Endothelial cell of hepatic sinusoid (primary cell): Measurements from ENCODE around the gene METTL6.
"Not testable (repeated sequence)": the region's sequence is repeated elsewhere in the genome, so short reads cannot be mapped to it uniquely, and the experiment has no call there.

Experiments
- in situ Hi-C: cut with HindIII; loops from 2 replicates; pipeline ENCODE4 v1.10.0; 2017; ENCODE audit warnings: low sequenced_read_pairs

Gene METTL6

DNA sequence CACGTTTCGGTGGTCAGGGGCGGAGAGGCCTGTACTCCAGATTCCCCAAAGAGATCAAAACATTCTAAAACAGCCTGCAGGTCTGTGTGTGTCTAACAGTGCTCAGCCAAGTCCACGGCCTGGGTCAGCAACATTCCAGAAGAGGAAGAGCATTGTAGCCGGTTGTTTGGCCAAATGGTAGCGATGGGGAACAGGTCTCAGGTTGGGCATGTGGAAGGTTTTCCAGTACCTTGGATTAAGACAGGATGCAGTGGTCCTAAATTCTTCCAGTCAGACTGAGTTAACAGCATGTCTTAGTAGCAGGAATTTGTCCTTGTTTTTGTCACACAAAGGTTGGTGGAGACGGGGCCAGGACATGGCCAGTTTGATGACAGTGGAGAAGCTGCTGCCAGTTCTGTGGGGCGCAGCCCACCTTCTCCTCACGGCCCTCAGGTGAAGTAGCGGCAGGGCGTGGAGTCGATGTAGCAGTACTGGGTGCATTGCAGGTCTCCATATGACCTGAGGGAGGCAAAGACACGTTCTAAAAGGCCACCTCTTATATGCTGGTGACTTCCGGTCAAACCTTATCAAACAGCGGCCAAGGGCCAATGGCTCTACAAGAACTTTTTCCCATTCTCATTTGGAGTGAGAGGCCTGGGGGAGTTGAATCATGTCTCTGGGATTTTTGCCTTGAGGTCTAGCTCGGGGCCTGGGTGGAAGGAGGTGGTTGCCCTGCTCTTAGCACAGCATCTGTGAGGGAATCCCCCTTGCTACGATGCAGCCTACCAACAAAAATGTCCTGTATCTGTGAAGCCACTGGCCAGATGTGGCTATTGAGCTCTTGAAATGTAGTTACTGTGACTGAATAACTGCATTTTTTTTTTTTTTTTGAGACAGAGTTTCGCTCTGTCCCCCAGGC, 24.1 kb upstream of the METTL6 start:
- in situ Hi-C loops: no loop called here

DNA sequence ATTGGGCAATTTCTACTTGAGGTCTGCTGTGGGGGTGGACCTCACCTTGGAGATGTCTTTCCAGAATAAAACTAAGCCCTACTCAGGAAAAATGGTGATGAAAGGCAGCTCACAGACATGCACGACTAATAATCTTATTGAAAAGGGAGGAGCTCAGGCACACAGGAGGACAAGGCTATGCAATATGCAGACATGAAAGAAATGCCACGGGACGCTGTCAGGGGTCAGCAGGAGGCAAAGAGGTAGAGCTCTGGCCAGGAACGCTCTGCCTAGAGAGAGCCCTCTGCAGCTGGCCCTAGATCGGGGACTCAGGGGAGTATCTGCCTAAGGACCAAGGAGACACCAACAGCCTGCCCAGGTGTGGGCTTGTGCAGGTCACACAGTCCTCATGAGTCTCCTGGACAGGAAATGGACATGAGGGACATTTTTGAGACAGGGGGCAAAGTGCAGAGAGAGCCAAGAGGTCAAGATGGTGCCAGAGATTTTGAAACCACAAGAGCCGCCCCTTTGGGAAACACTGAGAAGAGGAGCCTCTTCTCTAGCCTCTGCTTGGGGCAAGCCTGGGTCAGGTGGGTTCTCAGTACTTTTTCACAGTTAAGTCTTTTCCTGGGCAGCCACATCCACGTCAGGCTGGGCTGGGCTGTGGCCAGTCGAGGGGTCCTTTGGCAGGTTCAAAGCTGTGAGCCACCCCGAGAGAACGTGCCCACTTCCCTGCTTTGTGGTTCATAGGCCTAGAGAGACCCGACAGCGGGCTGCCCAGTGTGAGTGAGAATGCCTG, 23.3 kb upstream of the METTL6 start:
- in situ Hi-C loops: no loop called here

DNA sequence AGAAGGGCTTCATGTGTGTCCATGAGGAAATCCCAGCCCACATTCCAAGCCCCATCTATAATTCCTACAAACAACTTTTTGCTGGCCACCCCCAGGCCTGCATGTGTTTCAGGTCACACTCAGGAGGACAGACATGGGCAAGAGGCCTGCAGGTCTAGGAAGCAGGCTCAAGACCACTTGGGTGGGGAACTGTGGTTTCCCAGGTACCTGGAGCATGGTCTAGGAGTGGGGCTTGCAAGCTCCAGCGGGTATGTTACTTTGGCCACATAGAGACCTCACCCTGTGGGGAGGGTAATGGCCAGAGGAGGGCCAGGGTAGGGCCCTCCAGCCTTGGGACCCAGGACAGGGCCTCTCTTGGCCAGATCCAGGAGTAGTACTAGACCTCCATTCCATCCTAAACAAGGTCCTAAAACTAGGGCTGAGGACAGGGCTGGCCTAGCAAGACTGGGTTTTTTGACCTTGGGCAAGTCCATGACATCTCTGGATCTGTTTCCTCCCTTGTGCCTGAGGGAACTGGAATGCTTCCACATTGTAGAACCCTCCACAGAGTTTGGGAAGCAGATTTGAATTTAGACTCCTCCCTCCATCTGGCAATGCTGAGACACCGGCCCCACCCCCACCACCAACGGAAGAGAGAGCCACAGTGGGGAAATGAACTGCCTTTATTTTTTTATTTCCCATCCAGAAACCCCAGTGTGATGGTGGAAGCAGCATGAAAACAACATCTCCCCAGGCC, 22.3 kb upstream of the METTL6 start:
- in situ Hi-C loops: loop anchor here (25.0 kb wide), 1 partner anchor 112 kb away; the partner anchor contains the start of gene SH3BP5

DNA sequence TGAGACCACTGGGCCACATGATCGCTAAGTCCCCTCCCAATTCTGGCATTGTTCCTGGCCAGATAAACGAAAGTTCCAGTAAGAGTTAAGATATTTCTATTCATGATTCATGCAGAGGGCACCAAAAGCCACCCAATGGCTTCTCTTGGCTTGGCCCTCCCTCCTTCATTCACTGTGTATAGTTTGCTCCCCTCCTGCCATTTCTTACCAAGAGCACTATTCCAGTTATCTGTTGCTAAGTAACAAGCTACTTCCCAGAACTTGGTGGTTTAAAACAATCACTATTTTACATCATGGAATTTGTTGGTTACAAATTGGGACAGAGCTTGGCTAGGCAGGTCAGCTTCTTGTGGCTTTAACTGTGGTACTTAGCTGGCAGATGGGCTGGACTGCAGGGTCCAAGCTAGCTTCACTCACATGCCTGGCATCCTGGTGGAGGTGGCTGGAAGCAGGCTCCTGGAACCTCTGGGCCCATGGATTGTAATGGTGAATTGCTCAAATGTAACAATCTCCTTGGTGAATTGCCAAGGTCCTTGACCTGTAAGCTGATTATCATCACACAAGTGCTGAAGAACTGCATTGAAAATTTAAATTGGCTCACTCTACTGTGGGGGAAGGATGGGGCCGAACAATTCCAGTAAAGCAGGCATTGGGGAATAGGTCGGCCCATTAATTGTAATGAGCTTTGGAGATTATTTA, 16.6 kb upstream of the METTL6 start:
- in situ Hi-C loops: loop anchor here (25.0 kb wide), 1 partner anchor 107 kb away; the partner anchor contains the start of gene SH3BP5

DNA sequence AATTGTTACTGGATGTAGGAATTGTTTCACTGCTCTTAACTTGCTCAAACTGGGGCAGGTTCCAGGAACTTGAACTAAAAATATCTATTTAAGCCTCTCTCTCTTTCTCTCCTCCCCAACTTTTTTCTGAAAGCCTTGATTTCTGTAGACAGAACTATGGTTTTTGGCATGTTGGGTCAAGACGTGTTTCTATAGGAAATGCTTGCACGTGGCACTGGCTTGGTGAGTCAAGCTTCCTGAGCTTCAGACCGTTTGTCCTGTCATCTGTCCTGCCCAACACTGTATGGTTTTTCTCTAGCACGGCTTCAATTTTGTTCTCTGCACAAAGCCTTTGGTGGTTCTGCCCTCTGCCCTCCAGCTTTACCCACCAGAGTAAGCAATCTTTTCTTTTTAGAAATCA, 13.5 kb upstream of the METTL6 start:
- in situ Hi-C loops: loop anchor here (25.0 kb wide), 1 partner anchor 104 kb away; the partner anchor contains the start of gene SH3BP5

DNA sequence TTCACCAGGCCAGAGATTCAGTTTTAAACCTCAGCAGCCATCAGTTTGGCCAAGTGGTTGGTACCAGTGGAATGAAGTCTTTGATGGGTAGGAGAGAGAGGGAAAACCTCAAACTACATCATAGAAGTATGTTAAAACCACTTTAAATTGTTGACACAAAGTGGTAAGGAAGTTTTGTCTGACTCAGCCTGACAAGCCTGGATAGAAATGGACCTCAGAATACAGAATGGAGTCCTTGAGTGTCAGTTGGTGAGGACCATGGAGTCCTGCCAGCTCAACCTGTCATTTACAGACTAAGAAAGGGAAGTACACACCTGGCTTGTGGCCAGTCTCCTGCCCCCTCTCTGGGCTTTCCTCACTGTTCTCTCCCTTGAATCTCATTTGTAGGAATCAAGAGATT, 12.1 kb upstream of the METTL6 start:
- in situ Hi-C loops: loop anchor here (25.0 kb wide), 1 partner anchor 102 kb away; the partner anchor contains the start of gene SH3BP5

DNA sequence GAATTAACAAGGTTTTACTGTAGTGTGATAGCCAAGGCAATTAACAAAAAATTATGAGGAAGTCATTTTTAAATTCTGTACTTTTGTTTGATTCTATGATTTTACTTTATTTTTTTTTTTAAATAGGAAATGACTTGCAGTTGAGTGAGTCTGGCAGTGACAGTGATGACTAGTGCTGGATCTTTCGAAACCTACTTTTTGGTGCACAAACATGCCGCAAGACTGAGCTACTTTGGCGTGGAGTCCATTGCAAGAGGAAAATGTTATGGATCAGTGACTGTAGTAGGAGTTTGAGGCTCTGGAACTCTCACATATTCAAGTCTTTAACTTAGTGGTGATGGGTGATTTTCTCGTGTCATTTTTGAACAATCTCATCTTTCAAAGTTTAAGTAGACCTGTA, 11.6 kb upstream of the METTL6 start:
- in situ Hi-C loops: loop anchor here (25.0 kb wide), 1 partner anchor 102 kb away; the partner anchor contains the start of gene SH3BP5

DNA sequence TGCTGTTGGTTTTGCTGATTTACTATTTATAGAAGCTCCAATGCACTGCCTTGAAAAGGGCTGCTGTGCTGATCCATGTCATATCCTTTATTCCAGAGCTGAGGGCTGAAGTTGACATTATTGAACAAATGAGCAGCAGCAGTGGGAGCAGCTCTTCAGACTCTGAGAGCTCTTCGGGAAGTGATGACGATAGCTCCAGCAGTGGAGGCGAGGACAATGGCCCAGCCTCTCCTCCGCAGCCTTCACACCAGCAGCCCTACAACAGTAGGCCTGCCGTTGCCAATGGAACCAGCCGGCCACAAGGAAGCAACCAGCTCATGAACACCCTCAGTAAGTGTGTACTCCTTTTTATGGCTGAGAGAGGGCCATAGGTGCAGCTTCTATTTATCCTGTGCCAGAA, 8.9 kb upstream of the METTL6 start:
- in situ Hi-C loops: loop anchor here (25.0 kb wide), 1 partner anchor 99 kb away; the partner anchor contains the start of gene SH3BP5

DNA sequence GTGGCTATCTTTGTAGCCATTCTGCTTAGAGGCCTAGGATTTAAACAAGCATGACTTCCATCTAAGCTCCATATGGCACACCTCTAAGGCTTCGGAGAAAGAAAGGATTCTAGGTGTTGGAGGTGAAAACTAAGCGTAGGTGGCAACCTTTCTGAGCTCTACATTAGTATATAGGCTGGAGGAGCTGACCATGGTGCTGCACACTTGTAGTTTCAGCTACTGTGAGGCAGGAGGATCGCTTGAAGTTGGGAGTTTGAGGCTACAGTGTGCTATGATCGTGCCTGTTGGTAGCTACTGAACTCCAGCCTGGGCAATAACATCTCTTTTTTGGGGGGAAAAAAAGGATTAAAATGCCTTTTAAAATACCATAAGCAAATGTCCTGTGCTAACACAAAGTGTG, 7.4 kb upstream of the METTL6 start:
- in situ Hi-C loops: loop anchor here (25.0 kb wide), 1 partner anchor 97 kb away; the partner anchor contains the start of gene SH3BP5

DNA sequence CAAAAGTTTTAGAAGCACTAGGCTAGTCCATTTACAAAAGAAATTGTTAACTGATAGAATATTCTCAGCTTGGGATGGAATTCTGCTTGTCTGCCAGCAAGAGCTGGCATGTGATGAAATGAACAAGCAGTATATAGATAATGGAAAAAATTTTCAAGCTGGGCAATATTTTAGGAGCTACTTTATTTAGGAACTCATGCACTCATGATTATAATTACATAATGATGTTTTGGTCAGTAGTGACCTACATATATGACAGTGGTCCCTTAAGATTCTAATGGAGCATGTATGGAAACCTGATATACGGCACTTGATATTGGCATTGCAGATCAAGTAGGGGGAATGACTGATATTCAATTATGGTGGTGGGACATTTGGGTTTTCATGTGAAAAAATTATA, 6.2 kb upstream of the METTL6 start:
- in situ Hi-C loops: loop anchor here (25.0 kb wide), 1 partner anchor 96 kb away; the partner anchor contains the start of gene SH3BP5

DNA sequence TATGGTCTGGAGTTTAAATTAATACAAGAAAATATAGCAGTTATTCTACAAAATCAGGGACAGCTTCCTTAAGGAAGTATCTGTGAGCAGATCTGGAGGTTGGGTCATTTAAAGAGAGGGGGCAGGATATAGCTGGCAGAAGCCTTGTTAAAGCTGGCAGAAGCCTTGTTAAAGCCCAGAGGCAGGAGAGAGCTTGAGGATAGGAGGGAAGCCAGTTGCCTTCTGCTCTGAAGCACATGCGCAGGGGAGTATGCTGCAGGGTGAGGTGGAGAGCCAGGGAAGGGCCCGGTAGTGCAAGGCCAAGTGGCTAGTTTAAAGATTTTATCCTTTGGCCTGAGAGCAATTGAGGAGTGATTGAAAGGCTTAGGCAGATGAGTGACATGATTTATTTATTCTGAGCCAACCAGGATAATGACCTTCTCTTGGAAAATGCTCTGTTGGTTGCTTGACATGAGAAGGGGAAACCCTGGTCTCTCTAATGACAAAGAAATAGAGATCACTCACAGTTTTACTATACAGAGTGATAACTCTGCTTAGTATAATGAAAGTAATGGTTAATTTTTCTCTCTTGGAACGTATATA, 4.0 kb upstream of the METTL6 start:
- in situ Hi-C loops: loop anchor here (25.0 kb wide), 1 partner anchor 94 kb away; the partner anchor contains the start of gene SH3BP5

DNA sequence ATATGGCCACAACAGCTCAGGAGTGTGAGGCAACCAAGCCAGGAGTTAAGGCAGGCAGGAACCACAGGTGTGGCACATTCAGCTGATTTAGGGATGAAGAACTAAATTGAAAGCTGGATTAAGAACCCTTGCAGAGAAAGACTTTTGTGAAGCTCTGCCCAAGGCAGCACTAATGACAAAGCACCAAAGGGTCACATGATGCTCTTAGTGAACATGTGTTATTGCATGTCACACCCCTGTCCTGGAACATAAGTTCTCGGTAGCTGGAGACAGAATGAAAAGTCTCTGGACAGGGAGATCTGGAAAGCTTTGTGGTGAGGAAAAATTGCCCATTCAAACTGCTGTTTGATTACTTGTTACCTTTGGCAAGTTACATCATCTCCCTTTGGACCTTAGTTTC, 3.3 kb upstream of the METTL6 start:
- in situ Hi-C loops: loop anchor here (25.0 kb wide), 1 partner anchor 93 kb away; the partner anchor contains the start of gene SH3BP5

DNA sequence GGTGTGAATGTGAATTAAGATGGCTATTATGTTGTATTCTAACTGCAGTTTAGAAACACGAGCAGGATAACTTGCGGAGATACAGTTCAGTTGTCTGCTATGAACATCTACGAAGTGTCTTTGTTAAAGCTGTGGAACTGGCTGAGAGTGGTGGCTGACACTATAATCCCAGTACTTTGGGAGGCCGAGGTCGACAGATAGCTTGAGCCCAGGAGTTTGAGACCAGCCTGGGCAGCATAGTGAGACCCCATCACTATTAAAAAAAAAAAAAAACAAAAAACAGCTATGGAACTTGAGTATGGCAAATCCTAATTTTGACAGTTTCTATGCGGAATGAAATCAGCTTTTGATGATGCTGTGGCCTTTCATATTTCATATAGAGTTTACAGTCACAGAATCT, 1.7 kb upstream of the METTL6 start:
- in situ Hi-C loops: loop anchor here (25.0 kb wide), 1 partner anchor 92 kb away; the partner anchor contains the start of gene SH3BP5

DNA sequence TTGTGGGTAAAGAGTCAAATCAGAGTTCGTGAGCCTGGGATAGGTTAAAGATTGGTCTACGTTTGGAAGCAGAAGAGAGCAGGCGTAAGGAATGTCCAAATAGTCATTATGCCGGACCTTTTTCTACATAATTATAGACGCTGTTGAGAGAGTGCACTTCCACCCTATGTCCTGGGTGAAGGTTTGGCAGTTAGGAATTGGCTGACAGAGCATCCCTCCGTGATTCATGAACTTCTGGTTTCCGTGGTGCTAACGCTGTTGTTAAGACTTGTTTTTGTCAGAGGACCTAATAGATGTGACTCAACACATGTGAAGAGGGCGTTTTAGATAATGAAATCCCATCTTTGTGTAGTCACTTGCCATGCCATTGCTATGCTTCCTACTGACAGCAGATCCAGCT, 1.2 kb upstream of the METTL6 start:
- in situ Hi-C loops: loop anchor here (25.0 kb wide), 1 partner anchor 91 kb away; the partner anchor contains the start of gene SH3BP5

DNA sequence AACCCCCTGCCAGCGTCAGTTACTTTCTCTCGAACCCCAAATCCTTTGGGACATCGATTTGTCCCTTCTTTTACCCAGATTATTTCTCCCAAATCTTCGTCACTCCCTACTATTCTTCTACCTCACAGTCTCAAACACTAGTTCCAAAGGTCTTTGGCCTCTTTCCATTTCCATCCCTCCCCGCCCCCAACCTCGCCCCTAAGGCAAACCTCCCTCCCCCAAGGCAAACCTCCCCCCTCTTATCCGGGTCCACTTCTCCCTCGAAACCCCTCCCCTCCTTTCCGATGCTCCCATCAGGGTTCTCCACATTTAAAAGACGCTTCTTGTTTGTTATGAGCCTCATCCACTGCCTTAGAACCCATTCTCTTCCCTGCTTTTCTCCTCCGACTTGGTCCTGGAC, 637 bp upstream of the METTL6 start:
- in situ Hi-C loops: loop anchor here (25.0 kb wide), 1 partner anchor 91 kb away; the partner anchor contains the start of gene SH3BP5

DNA sequence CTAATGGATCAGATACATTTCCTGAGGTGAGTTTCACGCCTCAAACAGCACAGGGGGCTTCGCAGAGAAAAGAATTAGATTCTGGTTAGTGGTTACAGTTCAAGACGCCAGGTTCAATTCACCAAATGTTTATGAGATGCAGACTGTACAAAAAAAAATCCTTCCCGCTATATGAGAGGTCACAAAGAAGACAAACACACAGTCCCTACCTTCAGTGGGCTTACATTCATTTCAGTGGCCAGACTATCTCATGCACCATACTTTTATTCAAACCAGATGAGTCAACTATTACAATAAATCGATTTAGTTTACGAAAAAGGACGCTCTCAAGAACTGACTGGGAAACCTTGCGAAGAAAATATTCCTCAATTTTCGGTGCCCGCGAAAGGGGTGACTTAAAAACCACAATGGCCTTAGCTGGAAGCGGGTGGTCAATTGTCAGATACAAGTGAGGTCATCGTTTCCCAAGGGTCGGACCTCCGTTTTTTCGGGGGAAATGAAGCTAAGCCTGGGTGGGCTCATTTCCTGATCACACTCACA, 695 bp downstream of the METTL6 start:
- in situ Hi-C loops: loop anchor here (25.0 kb wide), 1 partner anchor 89 kb away; the partner anchor contains the start of gene SH3BP5

DNA sequence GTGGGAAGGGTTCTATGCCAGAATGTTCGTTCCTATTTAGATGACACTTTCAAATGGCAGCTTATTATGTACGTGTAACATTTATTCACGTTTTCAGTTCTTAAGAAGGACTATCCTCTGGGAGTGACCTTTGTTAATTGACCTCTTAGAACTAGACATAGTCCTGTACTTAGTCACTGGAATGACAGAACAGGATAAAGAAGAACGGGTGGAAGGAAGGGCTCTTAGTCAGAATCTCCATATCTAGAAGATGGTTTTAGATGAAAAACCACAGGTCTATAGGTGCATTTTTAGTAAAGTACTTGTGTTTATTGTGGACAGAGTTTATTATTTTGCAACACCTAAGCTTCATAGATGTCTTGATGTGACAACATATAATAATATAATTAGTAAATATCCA, 6.5 kb downstream of the METTL6 start:
- in situ Hi-C loops: no loop called here

DNA sequence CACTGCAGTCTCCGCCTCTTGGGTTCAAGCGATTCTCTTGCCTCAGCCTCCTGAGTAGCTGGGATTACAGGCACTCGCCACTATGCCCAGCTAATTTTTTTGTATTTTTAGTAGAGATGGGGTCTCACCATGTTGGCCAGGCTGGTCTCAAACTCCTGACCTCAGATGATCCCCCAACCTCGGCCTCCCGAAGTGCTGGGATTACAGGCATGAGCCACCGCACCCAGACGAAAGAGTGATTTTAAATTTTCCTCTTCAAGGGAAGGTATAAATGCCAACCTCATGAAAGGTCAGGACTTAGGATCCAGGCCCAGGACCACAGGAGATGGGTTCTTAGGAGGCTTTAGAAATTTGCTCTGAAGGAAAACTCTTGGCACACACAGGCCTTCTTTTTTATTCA, 16.4 kb downstream of the METTL6 start:
- in situ Hi-C loops: not testable (repeated sequence)

DNA sequence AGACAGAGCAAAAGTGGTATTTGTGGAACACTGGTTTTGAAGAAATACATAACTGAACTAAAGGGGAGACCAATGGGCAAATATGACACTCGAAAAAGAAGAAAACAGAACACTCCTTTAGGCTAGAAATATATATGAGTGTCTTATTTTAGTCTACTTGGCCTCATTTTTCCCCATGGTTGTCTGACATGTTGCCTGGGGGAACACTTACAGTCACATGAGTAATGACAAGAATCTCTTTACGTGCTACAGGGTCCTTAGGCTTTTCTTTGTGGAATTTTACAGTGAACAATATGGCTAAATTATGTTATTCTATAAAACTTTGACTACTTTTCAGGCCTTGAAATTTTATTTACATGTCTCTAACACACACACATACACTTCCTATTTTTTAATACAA, 17.6 kb downstream of the METTL6 start:
- in situ Hi-C loops: loop anchor here (5.0 kb wide), 1 partner anchor 58 kb away; no protein-coding TSS in a partner anchor
